OCI-M1 (cell line): ENCODE measurements around the gene TBK1.

Source experiments
- DNase-seq: peaks from one replicate; lab custom pipeline; 2025; lab: John Stamatoyannopoulos, UW

Gene TBK1

GRCh38 chr12:64452559-64453329 lies 824 bp downstream of the TBK1 start:
- DNase-seq, result peak; percentile 86

- no peak for DNase-seq
These were observed 3.6 kb downstream of the TBK1 start for GRCh38 chr12:64455506-64455905.

- no peak for DNase-seq
These were observed 4.2 kb downstream of the TBK1 start for GRCh38 chr12:64456119-64456518.

GRCh38 chr12:64457032-64457431 lies 5.1 kb downstream of the TBK1 start:
- peak; percentile 95 for DNase-seq

GRCh38 chr12:64457466-64457865 lies 5.5 kb downstream of the TBK1 start:
- DNase-seq, result peak; percentile 64

- no peak for DNase-seq
These were observed 6.0 kb downstream of the TBK1 start for GRCh38 chr12:64457923-64458322.

- peak; percentile 67 for DNase-seq
These were observed 7.5 kb downstream of the TBK1 start for GRCh38 chr12:64459394-64459891.

GRCh38 chr12:64461634-64462414 lies 9.9 kb downstream of the TBK1 start:
- DNase-seq, result no peak

GRCh38 chr12:64466178-64466577 lies 14.3 kb downstream of the TBK1 start:
- DNase-seq, result peak; percentile 12

- no peak for DNase-seq
These were observed 17.0 kb downstream of the TBK1 start for GRCh38 chr12:64468966-64469365.

GRCh38 chr12:64469455-64470142 lies 17.7 kb downstream of the TBK1 start:
- no peak for DNase-seq

- DNase-seq, result no peak
These were observed 18.6 kb downstream of the TBK1 start for GRCh38 chr12:64470495-64470894.

GRCh38 chr12:64473176-64473575 lies 21.3 kb downstream of the TBK1 start:
- DNase-seq, result no peak

- no peak for DNase-seq
These were observed 23.6 kb downstream of the TBK1 start for GRCh38 chr12:64475518-64475917.

GRCh38 chr12:64476844-64477243 lies 24.9 kb downstream of the TBK1 start:
- no peak for DNase-seq

- DNase-seq, result no peak
These were observed 26.7 kb downstream of the TBK1 start for GRCh38 chr12:64478661-64479060.

- DNase-seq, result no peak
These were observed 28.2 kb downstream of the TBK1 start for GRCh38 chr12:64480148-64480547.

GRCh38 chr12:64486657-64487056 lies 34.7 kb downstream of the TBK1 start:
- DNase-seq, result no peak

GRCh38 chr12:64491718-64492117 lies 39.8 kb downstream of the TBK1 start:
- DNase-seq, result no peak

- DNase-seq, result no peak
These were observed 41.6 kb downstream of the TBK1 start for GRCh38 chr12:64493513-64493912.

GRCh38 chr12:64494998-64495729 lies 43.2 kb downstream of the TBK1 start:
- no peak for DNase-seq

GRCh38 chr12:64496839-64497400 lies 45.0 kb downstream of the TBK1 start:
- DNase-seq, result no peak
